ENCODE results near the gene PARVA.

PARVA gene

DNA sequence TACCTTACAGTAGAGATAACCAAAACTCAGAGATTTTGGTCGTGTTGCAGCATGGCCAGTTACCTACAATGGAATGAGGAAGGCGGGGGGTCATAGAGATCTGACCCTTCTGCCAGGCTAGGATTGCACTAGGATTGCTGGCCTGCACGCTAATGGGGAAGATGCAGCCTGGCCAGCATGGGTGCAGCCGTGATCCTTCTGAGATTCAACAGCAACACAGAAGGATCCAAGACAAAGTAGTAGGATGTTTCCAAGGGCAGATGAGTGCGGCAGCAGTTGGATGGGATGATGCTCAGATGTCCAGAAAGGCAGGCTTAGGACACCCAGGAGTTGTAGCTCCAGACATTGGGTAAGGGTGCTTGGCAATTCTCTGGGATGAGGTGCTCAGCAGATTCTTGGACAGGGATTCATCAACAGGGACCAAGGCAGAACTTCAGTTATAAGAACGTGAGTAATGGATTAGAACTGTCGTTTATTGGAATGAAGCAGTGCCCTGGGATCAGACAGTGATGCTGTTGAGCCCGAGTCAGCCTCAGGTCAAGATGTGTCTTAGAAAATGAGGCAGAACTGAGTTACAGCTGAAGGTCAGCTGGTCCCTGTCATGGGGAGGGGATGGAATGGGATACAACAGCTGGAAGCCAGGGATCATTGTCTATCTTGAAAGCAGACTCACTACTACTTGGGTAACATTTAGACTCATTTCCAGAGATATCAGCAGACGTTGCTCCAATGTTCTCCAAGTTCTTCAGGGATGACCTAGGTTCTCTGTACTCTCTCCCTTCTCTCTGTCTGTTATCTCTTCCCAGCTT is 71.0 kb downstream of the PARVA start:
- Histone ChIP-seq H3K27ac (ENCODE audit: low read depth, low read length) (no peak overlapping the region), H3K4me3 (ENCODE audit: low read depth, low read length) (no peak overlapping the region), H3K27me3 (ENCODE audit: control insufficient read depth, insufficient read depth, low read length) (no peaks in the 10 kb centered on the region), H3K36me3 (ENCODE audit: control insufficient read depth, insufficient read depth, low read length) (no peaks in the 10 kb centered on the region), H3K4me1 (ENCODE audit: control insufficient read depth, insufficient read depth, low read length) (peaks cover 4% of the 10 kb centered on the region; the same call in 1 of the 2 replicates), H3K9ac (ENCODE audit: low read depth, low read length) (no peak overlapping the region), H3K9me3 (ENCODE audit: control insufficient read depth, insufficient read depth, low read length) (no peaks in the 10 kb centered on the region)

DNA sequence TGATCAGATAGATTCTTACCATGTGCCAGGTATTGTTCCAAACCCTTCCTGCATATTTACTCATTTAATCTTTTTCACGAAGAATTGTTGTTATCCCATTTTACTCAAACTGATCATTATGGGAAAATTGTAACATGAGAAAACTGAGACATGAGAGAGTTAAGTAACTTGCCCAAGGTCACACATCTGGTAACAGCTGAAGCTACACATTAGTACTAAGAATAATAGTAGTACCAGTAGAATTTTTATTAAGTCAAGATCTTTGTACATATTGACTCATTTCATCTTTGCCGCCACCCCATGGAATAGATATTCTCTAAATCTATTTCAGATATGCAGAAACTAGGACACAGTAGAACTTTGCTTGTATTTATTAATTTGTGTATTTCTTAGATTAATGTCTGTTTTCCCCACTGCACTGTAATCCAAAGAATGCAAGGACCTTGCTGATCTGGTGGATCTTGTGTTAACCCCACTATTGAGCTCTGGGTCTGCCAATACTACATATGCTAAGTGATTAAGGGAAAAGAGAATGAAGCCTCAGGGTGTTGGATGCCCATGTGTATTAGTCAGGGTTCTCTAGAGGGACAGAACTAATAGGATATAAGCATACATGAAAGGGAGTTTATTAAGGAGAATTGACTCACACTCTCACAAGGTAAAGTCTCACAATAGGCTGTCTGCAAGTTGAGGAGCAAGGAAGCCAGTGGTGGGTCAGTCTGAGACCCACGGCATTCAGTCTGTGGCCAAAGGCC is 72.8 kb downstream of the PARVA start:
- no peaks in the 10 kb centered on the region for H3K9me3 ChIP-seq (ENCODE audit: control insufficient read depth, insufficient read depth, low read length)
- H3K27ac ChIP-seq (ENCODE audit: low read depth, low read length), result no peak overlapping the region
- no peak overlapping the region for H3K4me3 ChIP-seq (ENCODE audit: low read depth, low read length)
- H3K27me3 ChIP-seq (ENCODE audit: control insufficient read depth, insufficient read depth, low read length), result no peaks in the 10 kb centered on the region
- no peak overlapping the region for H3K9ac ChIP-seq (ENCODE audit: low read depth, low read length)
- H3K36me3 ChIP-seq (ENCODE audit: control insufficient read depth, insufficient read depth, low read length), result no peaks in the 10 kb centered on the region
- peaks cover 4% of the 10 kb centered on the region; the same call in 1 of the 2 replicates for H3K4me1 ChIP-seq (ENCODE audit: control insufficient read depth, insufficient read depth, low read length)

DNA sequence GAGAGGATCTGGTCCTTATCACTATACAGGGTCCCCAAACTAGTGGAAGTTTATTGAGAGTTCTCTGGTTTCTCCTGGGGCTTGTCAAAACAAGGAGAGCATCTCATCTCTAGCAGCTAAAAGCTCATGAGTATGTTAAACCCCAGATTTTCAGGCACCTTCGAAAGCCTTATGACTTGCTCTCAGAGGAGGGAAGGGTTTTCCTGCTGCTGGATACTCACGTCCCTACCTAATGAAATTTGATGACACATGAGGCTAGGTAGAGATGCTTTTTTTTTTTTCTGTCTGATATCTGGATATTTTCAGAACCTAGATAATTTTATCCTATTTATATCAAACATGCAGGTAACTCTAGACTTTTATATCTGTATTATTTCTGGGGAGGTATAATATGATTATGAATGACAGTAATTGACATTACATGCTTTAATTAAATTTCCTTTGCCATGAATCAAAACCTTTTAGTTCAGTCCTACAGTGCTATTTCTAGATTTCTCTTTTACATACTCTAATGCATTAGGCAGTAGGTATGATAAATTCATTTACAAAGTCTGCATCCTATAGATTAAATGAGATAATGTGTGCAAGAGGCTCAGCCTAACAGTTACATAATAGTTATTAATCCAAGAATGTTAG is 73.9 kb downstream of the PARVA start:
- Histone ChIP-seq H3K4me1 (ENCODE audit: control insufficient read depth, insufficient read depth, low read length) (peaks cover 4% of the 10 kb centered on the region; the same call in 1 of the 2 replicates), H3K9ac (ENCODE audit: low read depth, low read length) (no peak overlapping the region), H3K27ac (ENCODE audit: low read depth, low read length) (no peak overlapping the region), H3K36me3 (ENCODE audit: control insufficient read depth, insufficient read depth, low read length) (no peaks in the 10 kb centered on the region), H3K9me3 (ENCODE audit: control insufficient read depth, insufficient read depth, low read length) (no peaks in the 10 kb centered on the region), H3K27me3 (ENCODE audit: control insufficient read depth, insufficient read depth, low read length) (no peaks in the 10 kb centered on the region), H3K4me3 (ENCODE audit: low read depth, low read length) (no peak overlapping the region)

DNA sequence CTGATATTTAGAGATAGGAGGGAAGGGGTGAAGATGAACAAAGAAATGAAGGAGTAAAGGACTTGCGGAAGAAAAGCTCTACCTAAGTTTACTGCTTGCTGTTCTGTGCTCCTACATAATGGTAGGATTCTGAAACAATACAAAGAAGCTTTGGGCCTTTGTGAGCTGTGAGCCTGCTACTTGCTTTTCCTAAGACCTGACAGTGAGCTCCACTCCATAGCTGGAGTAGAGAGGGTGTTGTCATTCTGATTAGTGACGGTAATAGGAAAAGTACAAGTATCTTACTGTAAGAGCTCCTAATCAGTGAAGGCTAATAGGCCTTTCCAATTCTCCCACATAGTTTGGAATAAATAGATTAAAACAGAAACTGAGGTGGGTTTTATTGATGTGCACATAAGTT is 75.9 kb downstream of the PARVA start:
- no peaks in the 10 kb centered on the region for H3K27me3 ChIP-seq (ENCODE audit: control insufficient read depth, insufficient read depth, low read length)
- no peaks in the 10 kb centered on the region for H3K36me3 ChIP-seq (ENCODE audit: control insufficient read depth, insufficient read depth, low read length)
- no peak overlapping the region for H3K27ac ChIP-seq (ENCODE audit: low read depth, low read length)
- H3K9ac ChIP-seq (ENCODE audit: low read depth, low read length), result no peak overlapping the region
- no peak overlapping the region for H3K4me3 ChIP-seq (ENCODE audit: low read depth, low read length)
- peaks cover 4% of the 10 kb centered on the region; the same call in 1 of the 2 replicates for H3K4me1 ChIP-seq (ENCODE audit: control insufficient read depth, insufficient read depth, low read length)
- H3K9me3 ChIP-seq (ENCODE audit: control insufficient read depth, insufficient read depth, low read length), result no peaks in the 10 kb centered on the region

DNA sequence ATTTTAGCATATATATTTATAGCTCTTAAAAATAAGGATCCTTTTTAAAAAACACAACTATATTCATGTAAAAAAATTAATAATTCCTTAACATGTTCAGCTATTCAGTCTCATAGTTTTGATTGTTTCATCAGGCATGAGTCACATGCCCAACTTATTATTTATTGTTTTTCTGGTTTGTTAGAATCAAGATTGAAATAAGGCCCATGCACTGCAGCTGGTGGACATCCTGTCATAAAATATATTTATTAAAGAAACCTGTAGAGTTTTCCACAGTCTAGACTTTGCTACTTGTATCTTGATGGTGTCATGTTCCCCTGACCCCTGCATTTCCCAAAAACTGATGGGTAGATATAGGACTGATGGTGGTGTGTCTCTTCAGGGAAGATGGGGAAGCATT is 77.4 kb downstream of the PARVA start:
- Histone ChIP-seq H3K36me3 (ENCODE audit: control insufficient read depth, insufficient read depth, low read length) (no peaks in the 10 kb centered on the region), H3K9ac (ENCODE audit: low read depth, low read length) (no peak overlapping the region), H3K4me1 (ENCODE audit: control insufficient read depth, insufficient read depth, low read length) (peaks cover 4% of the 10 kb centered on the region; the same call in 1 of the 2 replicates), H3K4me3 (ENCODE audit: low read depth, low read length) (no peak overlapping the region), H3K27ac (ENCODE audit: low read depth, low read length) (no peak overlapping the region), H3K9me3 (ENCODE audit: control insufficient read depth, insufficient read depth, low read length) (no peaks in the 10 kb centered on the region), H3K27me3 (ENCODE audit: control insufficient read depth, insufficient read depth, low read length) (no peaks in the 10 kb centered on the region)

DNA sequence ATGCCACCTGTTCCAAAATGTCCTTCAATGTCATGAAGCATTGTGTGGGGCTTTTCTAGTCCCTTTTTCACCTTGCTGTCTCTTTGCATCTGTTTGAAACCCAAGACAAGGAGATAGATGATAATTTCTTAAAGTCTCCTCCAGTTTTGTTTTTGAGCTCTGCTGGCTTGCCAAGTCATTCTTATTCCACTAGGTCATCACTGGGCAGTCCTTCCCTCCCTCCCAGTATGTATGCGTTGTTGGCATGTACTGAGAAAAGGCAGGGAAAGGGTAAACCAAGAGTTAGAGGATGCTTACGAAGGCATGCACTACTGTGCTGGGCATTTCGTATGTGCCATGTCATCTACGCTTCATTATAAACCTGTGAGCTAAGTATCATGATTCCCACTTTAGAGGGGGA is 78.6 kb downstream of the PARVA start:
- no peaks in the 10 kb centered on the region for H3K36me3 ChIP-seq (ENCODE audit: control insufficient read depth, insufficient read depth, low read length)
- no peak overlapping the region for H3K4me3 ChIP-seq (ENCODE audit: low read depth, low read length)
- peaks cover 4% of the 10 kb centered on the region; the same call in 1 of the 2 replicates for H3K4me1 ChIP-seq (ENCODE audit: control insufficient read depth, insufficient read depth, low read length)
- H3K27me3 ChIP-seq (ENCODE audit: control insufficient read depth, insufficient read depth, low read length), result no peaks in the 10 kb centered on the region
- no peaks in the 10 kb centered on the region for H3K9me3 ChIP-seq (ENCODE audit: control insufficient read depth, insufficient read depth, low read length)
- no peak overlapping the region for H3K9ac ChIP-seq (ENCODE audit: low read depth, low read length)
- no peak overlapping the region for H3K27ac ChIP-seq (ENCODE audit: low read depth, low read length)

- H3K4me1 ChIP-seq (ENCODE audit: control insufficient read depth, insufficient read depth, low read length), result peaks cover 4% of the 10 kb centered on the region; the same call in 1 of the 2 replicates
- H3K4me3 ChIP-seq (ENCODE audit: low read depth, low read length), result no peak overlapping the region
- no peaks in the 10 kb centered on the region for H3K9me3 ChIP-seq (ENCODE audit: control insufficient read depth, insufficient read depth, low read length)
- H3K9ac ChIP-seq (ENCODE audit: low read depth, low read length), result no peak overlapping the region
- no peaks in the 10 kb centered on the region for H3K27me3 ChIP-seq (ENCODE audit: control insufficient read depth, insufficient read depth, low read length)
- H3K27ac ChIP-seq (ENCODE audit: low read depth, low read length), result no peak overlapping the region
- H3K36me3 ChIP-seq (ENCODE audit: control insufficient read depth, insufficient read depth, low read length), result no peaks in the 10 kb centered on the region
Measured at GRCh38 chr11:12456651-12457579, 79.5 kb downstream of the PARVA start.

GRCh38 chr11:12458042-12458441 is 80.7 kb downstream of the PARVA start:
- Histone ChIP-seq H3K27me3 (ENCODE audit: control insufficient read depth, insufficient read depth, low read length) (no peaks in the 10 kb centered on the region), H3K4me1 (ENCODE audit: control insufficient read depth, insufficient read depth, low read length) (peaks cover under 1% of the 10 kb centered on the region; the same call in 1 of the 2 replicates), H3K27ac (ENCODE audit: low read depth, low read length) (no peak overlapping the region), H3K9ac (ENCODE audit: low read depth, low read length) (no peak overlapping the region), H3K36me3 (ENCODE audit: control insufficient read depth, insufficient read depth, low read length) (no peaks in the 10 kb centered on the region), H3K4me3 (ENCODE audit: low read depth, low read length) (no peak overlapping the region), H3K9me3 (ENCODE audit: control insufficient read depth, insufficient read depth, low read length) (no peaks in the 10 kb centered on the region)

GRCh38 chr11:12459374-12459773 is 82.0 kb downstream of the PARVA start:
- H3K27me3 ChIP-seq (ENCODE audit: control insufficient read depth, insufficient read depth, low read length), result no peaks in the 10 kb centered on the region

DNA sequence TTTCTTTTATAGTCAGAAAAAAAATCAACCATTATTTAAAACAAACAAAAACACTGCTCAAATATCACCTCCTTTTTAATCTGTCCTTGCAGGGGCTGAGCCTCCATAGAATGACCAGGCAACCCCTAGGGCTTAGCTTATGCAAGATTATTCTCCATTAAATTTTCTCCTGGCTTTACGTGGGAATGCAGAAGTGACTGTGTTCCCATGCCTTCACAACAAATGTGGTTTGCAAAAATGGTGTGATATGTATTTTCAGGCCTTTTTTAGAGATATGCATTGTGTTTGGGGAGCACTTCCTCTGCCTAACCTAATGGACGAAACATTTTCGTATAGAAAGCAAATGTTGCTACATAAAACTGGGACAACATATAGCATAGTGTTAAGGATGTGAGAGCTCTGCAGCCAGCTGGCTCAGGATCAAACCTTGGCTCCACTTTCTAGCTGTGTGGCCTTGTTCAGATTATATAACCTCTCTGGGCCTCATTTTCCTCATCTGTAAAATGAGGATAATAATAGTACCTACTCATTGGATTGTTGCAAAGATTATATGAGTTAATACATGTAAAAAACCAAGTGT is 82.6 kb downstream of the PARVA start:
- H3K27ac ChIP-seq (ENCODE audit: low read depth, low read length), result no peak overlapping the region
- no peaks in the 10 kb centered on the region for H3K36me3 ChIP-seq (ENCODE audit: control insufficient read depth, insufficient read depth, low read length)
- no peaks in the 10 kb centered on the region for H3K27me3 ChIP-seq (ENCODE audit: control insufficient read depth, insufficient read depth, low read length)
- H3K9me3 ChIP-seq (ENCODE audit: control insufficient read depth, insufficient read depth, low read length), result 0 out of 2 replicates have a peak, but pooled peaks cover 3% of the 10 kb centered on the region
- H3K4me1 ChIP-seq (ENCODE audit: control insufficient read depth, insufficient read depth, low read length), result no peaks in the 10 kb centered on the region
- H3K9ac ChIP-seq (ENCODE audit: low read depth, low read length), result no peak overlapping the region
- no peak overlapping the region for H3K4me3 ChIP-seq (ENCODE audit: low read depth, low read length)

More at GRCh38 chr11:12459374-12459773, 82.0 kb downstream of the PARVA start:
- H3K27ac ChIP-seq (ENCODE audit: low read depth, low read length), result no peak overlapping the region
- no peaks in the 10 kb centered on the region for H3K36me3 ChIP-seq (ENCODE audit: control insufficient read depth, insufficient read depth, low read length)
- 0 out of 2 replicates have a peak, but pooled peaks cover 2% of the 10 kb centered on the region for H3K9me3 ChIP-seq (ENCODE audit: control insufficient read depth, insufficient read depth, low read length)
- H3K4me1 ChIP-seq (ENCODE audit: control insufficient read depth, insufficient read depth, low read length), result no peaks in the 10 kb centered on the region
- no peak overlapping the region for H3K4me3 ChIP-seq (ENCODE audit: low read depth, low read length)
- no peak overlapping the region for H3K9ac ChIP-seq (ENCODE audit: low read depth, low read length)
